ENCODE results near the gene EIF6. TPM values are rescaled to one million over a fixed set of nuclear protein-coding genes. Genes with fewer than 3 reads are reported as not detected.

EIF6 gene
- total and polyA plus RNA-seq, 4 donors = 60.8 to 160 (median 106) TPM

DNA sequence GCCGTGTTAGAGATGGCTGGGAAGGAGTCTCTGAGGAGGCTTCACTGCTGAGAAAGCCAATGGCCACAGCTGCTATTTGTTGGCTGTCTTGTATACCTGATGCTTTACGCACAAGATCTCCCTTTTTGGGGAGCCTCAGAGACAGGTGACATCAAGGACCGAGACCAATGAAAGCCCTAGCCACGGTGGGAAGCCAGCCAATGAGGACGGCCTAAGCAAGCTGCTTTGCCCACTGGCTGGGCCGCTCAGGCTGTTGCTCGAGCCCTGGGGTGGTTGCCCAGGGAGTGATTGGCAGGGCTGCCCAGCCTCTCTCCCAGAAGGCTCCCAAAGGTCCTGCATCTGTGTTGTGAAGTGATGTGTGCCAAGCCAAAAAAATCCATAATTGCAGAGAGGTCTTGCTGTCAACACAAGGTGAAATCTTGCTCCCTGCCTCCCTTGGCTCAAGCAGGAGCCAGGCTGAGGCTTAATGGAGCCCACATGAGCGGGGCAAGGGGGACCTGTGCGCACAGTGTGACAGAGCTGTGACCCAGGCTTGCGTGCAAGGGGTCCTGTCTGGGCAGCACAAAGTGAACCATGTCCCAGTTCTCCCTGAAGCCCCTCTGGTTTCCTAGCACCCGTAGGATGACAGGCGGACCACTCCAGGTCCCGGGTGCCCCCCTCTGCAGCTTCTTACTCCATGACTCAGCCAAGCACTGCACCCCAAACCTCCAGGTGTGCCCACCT, 11.0 kb downstream of the EIF6 start (continued):
- TF ChIP-seq SP1 (IDR thresholded peaks at IDR 0.05) = no peak
- TF ChIP-seq YY1 (IDR thresholded peaks at IDR 0.05) = no peak
- TF ChIP-seq RXRA (IDR thresholded peaks at IDR 0.05) = no peak
- TF ChIP-seq NR2F2 (IDR thresholded peaks at IDR 0.05) = no peak
- TF ChIP-seq, protein P1, sequence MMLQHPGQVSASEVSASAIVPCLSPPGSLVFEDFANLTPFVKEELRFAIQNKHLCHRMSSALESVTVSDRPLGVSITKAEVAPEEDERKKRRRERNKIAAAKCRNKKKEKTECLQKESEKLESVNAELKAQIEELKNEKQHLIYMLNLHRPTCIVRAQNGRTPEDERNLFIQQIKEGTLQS (IDR thresholded peaks at IDR 0.05) = no peak
- TF ChIP-seq, protein P2, sequence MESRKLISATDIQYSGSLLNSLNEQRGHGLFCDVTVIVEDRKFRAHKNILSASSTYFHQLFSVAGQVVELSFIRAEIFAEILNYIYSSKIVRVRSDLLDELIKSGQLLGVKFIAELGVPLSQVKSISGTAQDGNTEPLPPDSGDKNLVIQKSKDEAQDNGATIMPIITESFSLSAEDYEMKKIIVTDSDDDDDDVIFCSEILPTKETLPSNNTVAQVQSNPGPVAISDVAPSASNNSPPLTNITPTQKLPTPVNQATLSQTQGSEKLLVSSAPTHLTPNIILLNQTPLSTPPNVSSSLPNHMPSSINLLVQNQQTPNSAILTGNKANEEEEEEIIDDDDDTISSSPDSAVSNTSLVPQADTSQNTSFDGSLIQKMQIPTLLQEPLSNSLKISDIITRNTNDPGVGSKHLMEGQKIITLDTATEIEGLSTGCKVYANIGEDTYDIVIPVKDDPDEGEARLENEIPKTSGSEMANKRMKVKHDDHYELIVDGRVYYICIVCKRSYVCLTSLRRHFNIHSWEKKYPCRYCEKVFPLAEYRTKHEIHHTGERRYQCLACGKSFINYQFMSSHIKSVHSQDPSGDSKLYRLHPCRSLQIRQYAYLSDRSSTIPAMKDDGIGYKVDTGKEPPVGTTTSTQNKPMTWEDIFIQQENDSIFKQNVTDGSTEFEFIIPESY (IDR thresholded peaks at IDR 0.05) = no peak
- no peak for TF ChIP-seq TAF1 (conservative IDR thresholded peaks at IDR 0.05)

DNA sequence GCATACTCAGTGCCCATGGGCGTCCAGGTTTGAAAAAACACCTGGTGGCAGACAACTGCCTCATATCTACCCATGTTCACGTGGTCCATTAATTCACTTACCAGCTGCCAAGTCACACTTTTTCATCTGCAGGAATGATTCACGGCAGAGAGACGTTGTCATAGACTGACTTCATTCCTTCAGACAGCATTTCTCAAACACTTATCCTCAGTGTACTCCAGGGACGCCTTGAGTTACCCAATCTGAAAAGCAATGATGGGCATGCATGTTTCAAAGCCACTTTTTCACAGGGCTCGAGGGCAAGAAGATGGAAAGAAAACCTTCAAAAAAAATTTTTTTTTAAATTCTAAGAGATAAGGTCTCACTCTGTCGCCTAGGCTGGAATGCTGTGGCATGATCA, 12.7 kb downstream of the EIF6 start:
- WGBS = 87% methylated on average over 7 of the region's 7 CpGs
- no peaks in the 10 kb centered on the region for H3K9me3 ChIP-seq (ENCODE audit: control insufficient read depth in 4 of 4, low read length in 3 of 4)
- H3K4me1 ChIP-seq (ENCODE audit: control insufficient read depth in 4 of 4, insufficient read depth in 4 of 4, low read length in 3 of 4) = peaks cover 0 to 16% (median 7%) of the 10 kb centered on the region in 4 donors
- no peaks in the 10 kb centered on the region for H3K27me3 ChIP-seq (ENCODE audit: control insufficient read depth in 4 of 4, insufficient read depth in 4 of 4, low read length in 3 of 4)
- no peak overlapping the region for H3K4me3 ChIP-seq (ENCODE audit: low read depth in 1 of 3, low read length in 3 of 3)
- TF ChIP-seq EGR1 (IDR thresholded peaks at IDR 0.05; ENCODE audit: low read depth in 2 of 2) (no peak), GABPA (IDR thresholded peaks at IDR 0.05 in 1 of 2, conservative IDR thresholded peaks at IDR 0.05 in 1 of 2) (no peak), RAD21 (IDR thresholded peaks at IDR 0.05) (no peak), NR2F2 (IDR thresholded peaks at IDR 0.05) (no peak), FOXA1 (IDR thresholded peaks at IDR 0.05) (no peak), FOXA2 (IDR thresholded peaks at IDR 0.05) (no peak), SP1 (IDR thresholded peaks at IDR 0.05) (no peak), TAF1 (conservative IDR thresholded peaks at IDR 0.05) (no peak), HNF4G (IDR thresholded peaks at IDR 0.05) (no peak)
- TF ChIP-seq, protein P3, sequence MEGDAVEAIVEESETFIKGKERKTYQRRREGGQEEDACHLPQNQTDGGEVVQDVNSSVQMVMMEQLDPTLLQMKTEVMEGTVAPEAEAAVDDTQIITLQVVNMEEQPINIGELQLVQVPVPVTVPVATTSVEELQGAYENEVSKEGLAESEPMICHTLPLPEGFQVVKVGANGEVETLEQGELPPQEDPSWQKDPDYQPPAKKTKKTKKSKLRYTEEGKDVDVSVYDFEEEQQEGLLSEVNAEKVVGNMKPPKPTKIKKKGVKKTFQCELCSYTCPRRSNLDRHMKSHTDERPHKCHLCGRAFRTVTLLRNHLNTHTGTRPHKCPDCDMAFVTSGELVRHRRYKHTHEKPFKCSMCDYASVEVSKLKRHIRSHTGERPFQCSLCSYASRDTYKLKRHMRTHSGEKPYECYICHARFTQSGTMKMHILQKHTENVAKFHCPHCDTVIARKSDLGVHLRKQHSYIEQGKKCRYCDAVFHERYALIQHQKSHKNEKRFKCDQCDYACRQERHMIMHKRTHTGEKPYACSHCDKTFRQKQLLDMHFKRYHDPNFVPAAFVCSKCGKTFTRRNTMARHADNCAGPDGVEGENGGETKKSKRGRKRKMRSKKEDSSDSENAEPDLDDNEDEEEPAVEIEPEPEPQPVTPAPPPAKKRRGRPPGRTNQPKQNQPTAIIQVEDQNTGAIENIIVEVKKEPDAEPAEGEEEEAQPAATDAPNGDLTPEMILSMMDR (IDR thresholded peaks at IDR 0.05; ENCODE audit: low read depth, low read length, missing input control) = no peak
- TF ChIP-seq, protein P4, sequence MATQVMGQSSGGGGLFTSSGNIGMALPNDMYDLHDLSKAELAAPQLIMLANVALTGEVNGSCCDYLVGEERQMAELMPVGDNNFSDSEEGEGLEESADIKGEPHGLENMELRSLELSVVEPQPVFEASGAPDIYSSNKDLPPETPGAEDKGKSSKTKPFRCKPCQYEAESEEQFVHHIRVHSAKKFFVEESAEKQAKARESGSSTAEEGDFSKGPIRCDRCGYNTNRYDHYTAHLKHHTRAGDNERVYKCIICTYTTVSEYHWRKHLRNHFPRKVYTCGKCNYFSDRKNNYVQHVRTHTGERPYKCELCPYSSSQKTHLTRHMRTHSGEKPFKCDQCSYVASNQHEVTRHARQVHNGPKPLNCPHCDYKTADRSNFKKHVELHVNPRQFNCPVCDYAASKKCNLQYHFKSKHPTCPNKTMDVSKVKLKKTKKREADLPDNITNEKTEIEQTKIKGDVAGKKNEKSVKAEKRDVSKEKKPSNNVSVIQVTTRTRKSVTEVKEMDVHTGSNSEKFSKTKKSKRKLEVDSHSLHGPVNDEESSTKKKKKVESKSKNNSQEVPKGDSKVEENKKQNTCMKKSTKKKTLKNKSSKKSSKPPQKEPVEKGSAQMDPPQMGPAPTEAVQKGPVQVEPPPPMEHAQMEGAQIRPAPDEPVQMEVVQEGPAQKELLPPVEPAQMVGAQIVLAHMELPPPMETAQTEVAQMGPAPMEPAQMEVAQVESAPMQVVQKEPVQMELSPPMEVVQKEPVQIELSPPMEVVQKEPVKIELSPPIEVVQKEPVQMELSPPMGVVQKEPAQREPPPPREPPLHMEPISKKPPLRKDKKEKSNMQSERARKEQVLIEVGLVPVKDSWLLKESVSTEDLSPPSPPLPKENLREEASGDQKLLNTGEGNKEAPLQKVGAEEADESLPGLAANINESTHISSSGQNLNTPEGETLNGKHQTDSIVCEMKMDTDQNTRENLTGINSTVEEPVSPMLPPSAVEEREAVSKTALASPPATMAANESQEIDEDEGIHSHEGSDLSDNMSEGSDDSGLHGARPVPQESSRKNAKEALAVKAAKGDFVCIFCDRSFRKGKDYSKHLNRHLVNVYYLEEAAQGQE (IDR thresholded peaks at IDR 0.05) = no peak
- DNase-seq (ENCODE audit: low spot score) = no peak
- no peak overlapping the region for H3K27ac ChIP-seq (ENCODE audit: low read depth in 1 of 2, low read length in 2 of 2)
- peaks cover 1 to 15% (median 4%) of the 10 kb centered on the region in 4 donors for H3K36me3 ChIP-seq (ENCODE audit: control insufficient read depth in 4 of 4, insufficient read depth in 3 of 4, low read depth in 1 of 4, low read length in 3 of 4)
- H3K9ac ChIP-seq (ENCODE audit: low read depth in 1 of 2, low read length in 2 of 2) = no peak overlapping the region

All from liver (tissue), 9 donors.